ENCODE data around the gene MAML1. TPM values are rescaled to one million over a fixed set of nuclear protein-coding genes. Genes with fewer than 3 reads are reported as not detected.
A peak's percentile ranks its signal among the peaks of the same experiment; 100 is the strongest.

MAML1 gene
- total RNA-seq, 2 donors from 2014 or later = 25.3 to 29.6 TPM

DNA sequence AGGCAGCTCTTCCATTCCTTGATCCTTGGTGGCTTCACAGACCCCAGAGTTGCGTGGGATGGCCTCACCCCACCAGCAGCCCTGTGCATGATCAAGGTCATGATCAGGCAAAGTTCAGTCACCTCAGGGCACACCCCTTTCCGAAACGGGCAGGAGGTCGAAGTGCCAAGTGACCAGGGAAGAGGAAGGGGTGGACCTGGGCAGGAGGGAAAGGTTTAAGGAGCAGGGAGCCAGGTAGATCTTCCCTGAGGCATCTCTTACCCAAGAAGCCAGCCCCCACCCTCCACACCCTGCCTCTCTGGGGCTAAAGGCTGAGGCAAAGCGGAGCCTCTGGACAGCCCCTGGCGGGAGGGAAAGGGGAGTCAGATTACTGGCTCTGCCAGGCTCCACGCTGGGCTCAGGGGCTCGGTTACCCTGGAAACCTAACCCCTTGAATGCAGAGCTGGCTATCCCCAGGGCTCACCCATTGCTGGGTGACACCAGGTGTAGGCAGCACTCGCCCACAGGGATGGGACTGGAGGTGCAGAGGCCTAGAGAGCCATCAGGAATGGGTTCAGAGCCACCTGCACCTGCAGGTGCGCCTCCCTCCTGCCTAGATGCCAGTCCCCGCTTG is 70.4 kb downstream of the MAML1 start:
- no peak for DNase-seq (ENCODE audit: low spot score in 2 of 2)
- Mint-ChIP-seq H3K27ac (peak overlapping the region in 1 of 2 donors; percentile 74), H3K9me3 (no peaks in the 10 kb centered on the region), H3K36me3 (peaks cover 0 to 6% of the 10 kb centered on the region in 2 donors)
- ATAC-seq = no peak

DNA sequence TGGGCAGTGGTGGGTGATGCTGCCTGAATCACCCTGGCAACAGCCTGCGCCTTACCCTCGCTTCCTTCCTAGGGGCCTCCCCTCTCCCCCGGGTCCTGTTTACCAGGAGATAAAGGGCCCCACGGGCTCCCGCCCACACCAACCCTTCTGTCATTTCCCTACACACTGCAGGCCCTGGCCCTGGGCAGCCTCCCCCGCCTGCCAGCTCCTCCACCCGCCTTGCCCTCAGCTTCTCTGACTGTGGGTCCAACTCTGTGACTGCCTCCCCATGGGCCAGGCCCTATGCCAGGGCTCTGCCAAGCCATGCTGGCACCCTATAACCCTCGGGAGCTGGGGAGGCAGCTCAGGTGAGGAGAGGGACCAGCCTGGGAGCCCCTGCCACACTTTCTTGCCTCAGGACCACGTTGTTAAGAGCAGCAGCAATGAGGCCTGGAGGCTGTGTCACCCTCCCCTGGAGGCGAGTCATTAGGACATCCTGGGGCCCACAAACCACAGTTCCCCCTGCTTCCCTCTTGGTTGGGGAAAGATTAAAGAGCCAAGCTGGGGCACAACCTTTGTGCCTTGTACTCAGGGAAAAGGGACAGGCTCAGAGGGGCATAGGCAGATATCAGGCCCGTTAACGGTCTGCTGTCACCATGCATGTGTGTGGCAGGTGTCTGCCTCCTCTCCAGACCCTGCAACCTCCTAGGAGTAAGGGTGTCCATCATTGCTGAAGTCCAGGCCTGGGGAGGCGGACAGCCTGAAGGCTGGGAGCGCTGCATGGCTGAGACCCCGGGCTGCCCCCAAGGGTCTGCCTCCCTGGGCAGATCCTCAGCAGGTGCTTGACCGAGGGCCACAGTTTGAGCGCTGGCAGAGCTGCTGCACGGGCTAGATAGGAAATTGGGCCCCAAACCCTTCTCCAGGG is 71.3 kb downstream of the MAML1 start:
- DNase-seq (ENCODE audit: low spot score in 2 of 2) (peak; percentile 60 to 81), ATAC-seq (peak; percentile 57 to 74)
- peaks cover 0 to 6% of the 10 kb centered on the region in 2 donors for H3K36me3 Mint-ChIP-seq
- peak overlapping the region; percentile 57 to 74 for H3K27ac Mint-ChIP-seq
- no peaks in the 10 kb centered on the region for H3K9me3 Mint-ChIP-seq

DNA sequence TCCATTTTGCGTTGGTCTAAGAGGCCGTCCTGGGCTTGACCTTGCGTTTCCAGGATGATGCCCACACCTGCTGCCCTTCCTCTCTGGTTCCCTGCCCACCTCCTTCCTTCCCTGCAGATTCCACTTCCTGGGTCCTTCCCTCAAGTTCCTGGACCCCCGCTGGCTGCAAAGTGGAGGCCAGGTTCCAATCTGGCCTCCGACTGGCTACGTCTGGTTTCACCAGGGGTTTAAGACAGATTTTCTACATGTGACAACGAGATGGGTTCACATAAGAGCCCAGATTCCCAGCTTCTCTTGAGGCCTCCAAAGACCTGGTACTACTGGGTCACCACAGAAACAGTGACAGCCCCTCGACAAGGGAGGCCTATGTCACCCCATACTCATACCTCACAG is 71.9 kb downstream of the MAML1 start:
- DNase-seq (ENCODE audit: low spot score in 2 of 2) = no peak
- Mint-ChIP-seq H3K9me3 (no peaks in the 10 kb centered on the region), H3K36me3 (peaks cover 0 to 6% of the 10 kb centered on the region in 2 donors), H3K27ac (peak overlapping the region; percentile 29 to 79)
- no peak for ATAC-seq

DNA sequence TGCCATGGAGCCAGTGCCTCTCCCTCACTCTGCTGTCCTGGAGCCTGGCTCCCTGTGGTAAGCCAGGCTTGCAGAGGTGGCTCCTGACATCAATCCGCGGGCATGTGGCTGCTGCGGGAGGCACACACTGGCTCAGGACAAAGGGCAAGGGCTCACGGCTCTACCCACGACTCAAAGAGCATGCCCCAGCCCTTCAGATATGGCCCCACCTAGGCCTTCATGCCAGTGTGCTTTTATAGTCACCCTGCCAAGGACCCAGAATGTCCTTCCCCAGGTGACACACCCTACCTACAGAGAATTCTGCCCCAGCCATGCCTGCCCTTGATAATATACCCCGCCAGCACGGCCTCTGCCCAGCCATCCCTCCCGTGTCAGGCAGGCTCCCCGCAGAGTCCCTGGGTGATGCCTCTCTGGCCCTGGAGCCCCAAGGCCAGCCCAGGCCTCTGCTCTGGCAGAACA is 72.5 kb downstream of the MAML1 start:
- no peak for ATAC-seq
- DNase-seq (ENCODE audit: low spot score in 2 of 2) = no peak
- H3K27ac Mint-ChIP-seq = peak overlapping the region; percentile 79 to 98
- peaks cover 0 to 6% of the 10 kb centered on the region in 2 donors for H3K36me3 Mint-ChIP-seq
- H3K9me3 Mint-ChIP-seq = no peaks in the 10 kb centered on the region

DNA sequence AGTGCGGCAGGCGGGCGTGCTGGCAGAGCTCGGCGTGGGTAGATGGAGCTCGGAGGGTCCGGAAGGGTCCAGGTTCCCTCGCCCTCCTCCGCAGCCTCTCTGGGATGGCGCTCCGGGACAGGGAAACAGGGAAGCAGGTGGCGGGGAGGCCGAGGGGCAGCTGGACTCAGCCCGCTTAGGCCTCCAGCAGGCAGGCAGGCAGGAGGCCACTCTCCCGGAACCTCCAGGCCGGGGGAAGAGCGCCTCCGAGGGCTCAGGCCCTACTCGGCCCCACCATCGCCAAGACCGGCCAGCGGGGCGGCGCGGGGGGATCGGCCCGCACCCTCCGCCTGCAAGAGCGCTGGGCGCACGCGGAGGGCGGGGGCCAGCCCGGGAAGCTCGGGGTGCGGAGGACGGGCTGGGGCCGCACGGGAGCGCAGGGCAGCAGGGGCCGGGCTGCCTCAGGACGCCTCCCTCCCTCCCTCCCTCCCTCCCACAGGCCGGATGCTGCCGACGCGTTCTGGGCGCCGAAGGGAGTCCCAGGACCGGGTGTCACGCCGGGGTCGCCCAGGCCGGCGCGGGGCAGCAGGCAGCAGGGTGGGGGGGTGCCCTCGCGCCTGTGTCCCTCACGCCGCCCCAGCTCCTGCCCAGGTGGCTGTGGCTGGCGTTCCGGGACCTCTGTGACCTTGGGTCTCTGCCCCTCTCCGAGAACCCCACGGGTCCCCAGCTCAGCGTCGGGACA is 73.1 kb downstream of the MAML1 start:
- peak; percentile 16 to 35 for ATAC-seq
- H3K9me3 Mint-ChIP-seq = no peaks in the 10 kb centered on the region
- H3K27ac Mint-ChIP-seq = peak overlapping the region; percentile 79 to 98
- peaks cover 0 to 6% of the 10 kb centered on the region in 2 donors for H3K36me3 Mint-ChIP-seq
- no peak for DNase-seq (ENCODE audit: low spot score in 2 of 2)

DNA sequence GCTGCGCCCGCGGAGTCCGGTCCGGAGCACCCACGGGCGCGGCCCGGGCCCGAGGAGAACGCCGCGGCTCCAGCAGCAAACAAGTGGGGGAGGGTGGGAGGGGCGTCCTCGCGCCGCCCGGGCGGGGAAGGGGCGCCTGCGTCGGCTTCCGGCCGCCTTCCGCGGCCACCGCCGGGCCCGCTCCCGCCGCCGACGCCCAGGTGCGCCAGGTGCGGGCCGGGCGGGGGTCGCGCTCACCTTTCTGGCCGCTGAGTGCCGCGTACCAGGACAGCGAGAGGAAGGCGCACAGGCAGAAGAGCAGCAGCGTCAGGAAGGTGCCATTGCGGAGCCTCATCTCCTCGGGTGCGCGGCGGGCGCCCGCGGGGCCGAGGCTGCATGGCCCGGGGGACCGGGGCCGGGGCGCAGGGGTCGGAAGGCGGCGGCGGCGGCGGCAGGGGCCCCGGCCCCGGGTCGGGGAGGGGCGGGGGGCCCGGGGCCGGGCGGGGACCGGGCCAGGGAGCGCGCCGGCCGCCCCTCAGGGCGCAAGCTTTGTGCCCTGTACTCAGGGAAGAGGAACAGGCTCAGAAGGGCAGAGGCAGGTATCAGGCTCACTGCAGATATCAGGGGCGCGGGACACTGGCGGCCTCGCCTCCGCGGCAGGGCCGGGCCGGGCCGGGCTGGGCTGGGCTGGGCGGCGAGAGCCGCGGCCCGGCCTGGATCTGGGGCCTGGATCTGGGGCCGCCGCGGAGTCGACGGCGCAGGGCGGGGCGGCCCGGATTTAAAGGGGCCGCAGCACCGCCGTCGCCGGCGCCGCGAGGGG is 73.8 kb downstream of the MAML1 start, which contains the start of gene MGAT4B:
Gene MGAT4B (minus strand): TSS at position 617 of the 799 bp plus-strand sequence. CDS start 283 bp downstream, at position 334.
- Mint-ChIP-seq H3K36me3 (peaks cover under 1 to 6% of the 10 kb centered on the region in 2 donors), H3K9me3 (no peaks in the 10 kb centered on the region), H3K27ac (no peak within 1 kb of the TSS)
- ATAC-seq (peak; percentile 50 to 72), DNase-seq (ENCODE audit: low spot score in 2 of 2) (peak in 1 of 2 donors; percentile 70)

DNA sequence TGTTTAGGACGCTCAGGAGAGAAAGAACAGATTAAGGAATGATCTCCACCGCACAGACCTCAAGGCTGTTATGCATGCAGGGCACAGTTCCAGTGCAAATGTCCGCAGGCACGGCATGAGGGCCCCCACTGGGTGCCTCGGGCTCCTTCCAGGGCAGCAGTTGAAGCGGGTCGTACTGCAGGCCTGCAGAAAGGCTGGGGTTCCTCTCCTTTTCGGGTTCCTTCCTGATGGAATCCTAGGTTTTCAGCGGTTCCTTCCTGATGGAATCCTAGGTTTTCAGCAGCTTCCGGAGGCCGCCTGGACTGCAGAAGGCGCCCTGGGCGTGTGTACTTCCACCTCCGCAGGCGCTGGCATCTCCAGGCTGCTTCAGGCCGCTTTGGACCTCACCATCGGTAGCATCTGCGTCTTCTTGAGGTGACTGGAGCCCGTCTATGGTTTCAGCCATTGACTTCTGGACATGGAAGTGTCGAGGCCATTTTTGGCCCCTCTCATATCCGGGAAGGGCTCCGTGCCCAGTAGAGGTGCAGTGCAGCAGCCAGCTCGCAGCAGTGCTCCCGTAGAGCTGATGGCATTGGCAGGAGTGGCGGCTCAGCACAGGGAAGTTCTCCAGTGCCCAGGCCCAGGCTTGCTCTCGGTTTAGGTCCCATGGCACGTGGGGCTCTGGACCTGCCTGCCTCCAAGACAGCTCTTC is 79.7 kb downstream of the MAML1 start:
- no peak for ATAC-seq
- H3K36me3 Mint-ChIP-seq = peaks cover 9 to 12% of the 10 kb centered on the region in 2 donors
- no peak for DNase-seq (ENCODE audit: low spot score in 2 of 2)
- no peaks in the 10 kb centered on the region for H3K9me3 Mint-ChIP-seq
- no peak overlapping the region for H3K27ac Mint-ChIP-seq

DNA sequence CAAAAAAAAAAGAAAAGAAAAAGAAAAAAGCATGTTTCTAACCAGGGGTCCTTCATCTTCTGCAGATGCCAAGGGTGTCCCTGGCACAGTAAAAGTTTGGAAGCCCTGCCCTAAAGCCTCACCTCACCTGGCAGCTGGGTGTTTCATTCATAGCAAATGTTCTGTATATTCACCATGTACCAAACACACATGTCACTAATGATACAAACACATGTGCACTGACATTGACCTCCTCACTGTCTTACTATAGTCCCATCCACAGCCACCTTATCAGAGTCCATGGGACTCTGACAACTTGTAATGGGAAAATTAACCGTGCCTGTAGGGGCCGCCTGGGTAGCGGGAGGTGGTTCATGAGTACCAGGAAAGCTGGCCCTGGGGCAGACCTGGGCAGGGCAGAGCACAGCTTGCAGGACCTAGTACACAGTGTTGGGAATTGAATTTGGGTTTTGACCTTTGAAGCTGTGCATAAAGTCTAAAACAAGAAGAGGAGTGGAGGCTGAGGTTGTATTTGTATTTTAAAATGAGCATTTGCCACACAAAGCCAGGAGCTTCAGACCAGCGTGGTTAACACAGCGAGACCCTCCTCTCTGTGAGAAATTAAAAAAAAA is 80.5 kb downstream of the MAML1 start:
- no peaks in the 10 kb centered on the region for H3K9me3 Mint-ChIP-seq
- DNase-seq (ENCODE audit: low spot score in 2 of 2) (no peak), ATAC-seq (no peak)
- H3K36me3 Mint-ChIP-seq = peaks cover 9 to 12% of the 10 kb centered on the region in 2 donors
- no peak overlapping the region for H3K27ac Mint-ChIP-seq

DNA sequence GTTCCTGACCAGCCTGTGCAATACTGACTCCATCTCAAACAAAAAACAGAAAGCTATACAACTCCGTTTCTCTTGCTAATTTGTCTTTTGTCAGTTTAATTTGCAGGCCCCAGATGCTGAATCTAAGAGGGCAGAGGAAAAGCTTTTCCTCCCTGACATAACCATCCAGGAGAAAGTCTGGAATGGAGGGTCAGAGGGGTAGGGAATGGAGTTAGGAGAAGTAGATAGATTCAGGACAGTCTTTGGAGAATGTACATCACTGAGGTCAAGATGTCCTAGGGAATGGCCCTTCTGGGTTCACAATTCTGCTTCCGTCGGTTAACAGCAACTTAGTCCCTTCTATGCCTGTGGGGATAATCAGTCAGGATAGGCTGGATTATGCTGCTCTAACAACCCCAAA is 81.5 kb downstream of the MAML1 start:
- no peak overlapping the region for H3K27ac Mint-ChIP-seq
- DNase-seq (ENCODE audit: low spot score in 2 of 2) (no peak), ATAC-seq (no peak)
- peaks cover 9 to 12% of the 10 kb centered on the region in 2 donors for H3K36me3 Mint-ChIP-seq
- H3K9me3 Mint-ChIP-seq = no peaks in the 10 kb centered on the region

DNA sequence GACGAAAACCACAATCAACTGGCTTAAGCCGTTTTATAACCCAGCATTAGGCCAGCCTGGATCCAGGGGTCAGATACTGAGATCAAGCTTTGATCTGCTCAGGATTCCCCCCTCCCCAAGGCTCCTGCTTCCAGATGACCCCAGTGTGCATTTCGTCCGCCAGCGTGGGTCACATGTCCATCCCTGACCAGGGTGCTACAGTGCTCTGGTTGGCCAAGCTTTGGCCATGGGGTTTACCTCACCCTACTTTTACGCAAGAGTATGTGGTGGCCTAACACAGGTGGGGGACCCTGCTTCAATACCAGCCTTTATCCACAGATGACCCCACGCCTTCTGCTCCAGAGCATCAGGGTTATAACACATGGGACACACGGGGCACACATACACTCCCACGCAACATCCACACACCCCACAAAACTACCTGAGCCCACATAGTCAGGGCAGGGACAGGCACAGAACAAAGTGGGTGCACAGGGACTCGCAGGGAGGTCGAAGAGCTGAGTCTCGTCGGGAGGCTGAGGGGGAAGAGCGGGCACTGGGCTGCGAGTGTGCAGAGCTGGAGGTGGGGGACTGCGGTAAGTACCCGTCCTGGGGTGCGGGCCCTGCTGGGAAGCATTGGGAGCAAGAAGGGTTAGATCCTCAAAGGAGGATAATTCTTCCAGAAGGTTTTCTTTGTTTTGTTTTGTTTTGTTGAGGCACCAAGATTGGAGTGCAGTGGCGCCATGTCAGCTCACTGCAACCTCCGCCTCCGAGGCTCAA is 83.0 kb downstream of the MAML1 start:
- DNase-seq (ENCODE audit: low spot score in 2 of 2) = no peak
- H3K9me3 Mint-ChIP-seq = no peaks in the 10 kb centered on the region
- ATAC-seq = no peak
- no peak overlapping the region for H3K27ac Mint-ChIP-seq
- H3K36me3 Mint-ChIP-seq = peaks cover 9 to 12% of the 10 kb centered on the region in 2 donors

DNA sequence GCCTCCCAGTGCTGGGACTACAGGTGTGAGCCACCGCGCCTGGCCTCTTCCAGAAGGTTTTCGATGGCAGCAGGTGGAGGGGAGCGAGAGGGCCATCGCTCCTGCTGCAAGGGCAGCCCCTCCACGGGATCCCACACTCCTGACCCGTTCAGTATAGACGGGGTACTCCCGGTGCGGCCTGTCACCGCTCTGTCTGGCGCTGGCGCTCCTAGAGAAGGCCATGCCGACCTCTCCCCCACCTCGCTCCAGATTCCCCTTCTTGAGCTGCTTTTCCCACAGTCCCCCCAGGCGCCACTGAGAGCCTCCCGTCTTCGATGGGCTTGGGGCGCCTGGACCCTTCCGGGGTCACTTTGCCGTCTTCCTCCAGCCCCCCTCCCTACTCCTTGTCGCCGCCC is 83.8 kb downstream of the MAML1 start:
- Mint-ChIP-seq H3K36me3 (peaks cover 10 to 11% of the 10 kb centered on the region in 2 donors), H3K27ac (no peak overlapping the region), H3K9me3 (no peaks in the 10 kb centered on the region)
- DNase-seq (ENCODE audit: low spot score in 2 of 2) (no peak), ATAC-seq (no peak)

DNA sequence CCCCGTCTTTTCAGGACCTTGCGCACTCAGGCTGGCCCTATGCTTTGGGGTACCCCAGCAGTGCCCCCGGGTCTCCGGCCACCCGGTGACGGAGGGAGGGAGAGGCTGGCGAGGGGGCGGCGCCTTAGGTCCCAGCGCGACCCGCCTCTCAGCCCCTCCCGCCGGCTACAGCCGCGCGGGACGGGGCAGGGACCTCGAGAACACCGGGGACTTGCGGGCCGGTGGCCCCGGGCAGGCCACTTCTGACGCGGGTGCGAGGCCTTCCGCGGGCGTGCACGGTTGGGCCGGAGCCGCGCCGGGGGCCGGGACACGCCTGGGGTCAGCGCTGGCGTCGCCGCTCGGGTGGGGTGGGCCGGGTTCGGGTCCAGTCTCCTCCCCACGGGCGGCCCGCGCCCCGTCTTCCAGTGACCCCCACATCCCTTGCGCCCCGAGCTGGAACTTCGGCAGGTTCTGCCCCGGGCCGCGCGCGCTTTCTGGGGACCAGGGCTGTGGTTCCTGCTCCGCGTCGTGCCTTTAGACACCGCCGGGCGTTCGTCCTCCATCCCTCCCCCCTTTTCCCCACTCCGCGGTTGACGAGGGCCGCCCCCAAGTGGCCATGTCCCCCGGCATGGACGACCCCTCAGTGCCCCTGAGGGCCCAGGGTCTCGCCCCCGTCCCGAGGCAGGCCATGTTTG is 84.3 kb downstream of the MAML1 start:
- no peak for DNase-seq (ENCODE audit: low spot score in 2 of 2)
- no peak for ATAC-seq
- Mint-ChIP-seq H3K36me3 (peaks cover 6 to 11% of the 10 kb centered on the region in 2 donors), H3K27ac (no peak overlapping the region), H3K9me3 (no peaks in the 10 kb centered on the region)

DNA sequence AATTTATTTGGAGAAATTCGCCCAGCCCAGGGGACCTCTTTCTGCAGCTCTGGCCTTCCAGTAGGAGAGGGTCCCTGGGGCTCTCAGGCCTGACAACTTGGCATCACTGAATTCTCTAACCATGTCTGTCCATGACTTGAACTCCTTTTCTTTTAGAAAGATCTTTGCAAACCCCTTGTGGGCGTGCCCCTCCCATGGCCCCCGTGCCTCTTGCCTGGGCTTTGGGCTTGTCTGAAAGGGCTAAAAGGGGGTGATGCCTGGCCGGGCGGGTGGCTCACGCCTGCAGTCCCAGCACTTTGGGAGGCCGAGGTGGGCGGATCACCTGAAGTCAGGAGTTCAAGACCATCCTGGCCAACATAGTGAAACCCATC is 84.8 kb downstream of the MAML1 start:
- peak overlapping the region; percentile 50 to 92 for H3K27ac Mint-ChIP-seq
- H3K9me3 Mint-ChIP-seq = no peaks in the 10 kb centered on the region
- DNase-seq (ENCODE audit: low spot score in 2 of 2) (no peak), ATAC-seq (no peak)
- peaks cover 10 to 16% of the 10 kb centered on the region in 2 donors for H3K36me3 Mint-ChIP-seq
